ENCODE data around the gene CEP78.

CEP78 gene

DNA sequence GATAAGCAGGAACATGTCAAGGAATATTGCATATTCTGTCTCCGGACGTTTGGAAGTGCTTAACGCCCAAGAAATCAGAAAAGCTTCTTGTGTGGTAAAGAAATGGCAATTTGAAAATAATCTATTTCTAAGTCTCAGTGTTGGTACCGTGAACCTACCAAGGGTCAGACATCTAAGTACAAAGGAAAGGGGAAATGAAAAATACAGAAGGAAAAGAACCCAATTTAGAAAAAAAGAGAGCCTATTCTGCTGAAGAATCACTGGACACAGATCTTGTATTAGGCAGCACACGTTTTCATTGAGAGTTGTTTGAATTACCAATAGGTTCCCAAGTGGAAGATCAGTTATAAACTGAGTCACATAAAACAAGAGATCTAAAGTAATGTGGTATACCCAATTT is 46.9 kb upstream of the CEP78 start:
- no peak overlapping the region for H3K14ac ChIP-seq (ENCODE audit: low read length in 2 of 2)
- H3K23ac ChIP-seq (ENCODE audit: low read length in 2 of 2): no peak overlapping the region
- peaks cover 0 to 7% of the 10 kb centered on the region in 2 experiments for H3K27me3 ChIP-seq (ENCODE audit: control insufficient read depth in 1 of 2, insufficient read depth in 1 of 2, low read length in 2 of 2)
- H3K9ac ChIP-seq (ENCODE audit: low read length): no peak overlapping the region
- no peak overlapping the region for H3K27ac ChIP-seq (ENCODE audit: low read length, poor library complexity, severe bottlenecking)
- no peak overlapping the region for H2AFZ ChIP-seq (ENCODE audit: low read depth, low read length)
- no peak overlapping the region for H2BK15ac ChIP-seq (ENCODE audit: low read depth, poor library complexity, severe bottlenecking)
- no peak overlapping the region for H3K4ac ChIP-seq (ENCODE audit: low read depth in 1 of 2, low read length in 2 of 2)
- H2BK120ac ChIP-seq (ENCODE audit: low read depth, low read length): no peak overlapping the region
- H3K79me1 ChIP-seq (replicated peaks; ENCODE audit: low read length, poor library complexity, severe bottlenecking): no peaks in the 10 kb centered on the region
- no peak overlapping the region for H4K91ac ChIP-seq (ENCODE audit: low read length)
- H2BK5ac ChIP-seq (ENCODE audit: low read depth, low read length, poor library complexity, severe bottlenecking): no peak overlapping the region
- H3K4me1 ChIP-seq (ENCODE audit: control insufficient read depth, insufficient read depth, low read depth, low read length): no peaks in the 10 kb centered on the region
- no peak overlapping the region for H2AK5ac ChIP-seq (ENCODE audit: low read length, severe bottlenecking)
- DNase-seq: no peak
- H3K4me2 ChIP-seq (ENCODE audit: low read length, poor library complexity, severe bottlenecking): no peak overlapping the region
- no peak overlapping the region for H2BK12ac ChIP-seq (ENCODE audit: low read length in 2 of 2)
- WGBS: 92% methylated on average over 5 of the region's 5 CpGs
- H3K9me3 ChIP-seq (ENCODE audit: control insufficient read depth, low read length): no peaks in the 10 kb centered on the region
- H3K18ac ChIP-seq (ENCODE audit: low read depth in 1 of 2, low read length in 2 of 2): no peak overlapping the region
- no peak overlapping the region for H4K8ac ChIP-seq (ENCODE audit: low read length)
- H3K36me3 ChIP-seq (ENCODE audit: control insufficient read depth in 1 of 2, insufficient read depth in 2 of 2, low read depth in 1 of 2, low read length in 2 of 2): no peaks in the 10 kb centered on the region
- no peak overlapping the region for H3K4me3 ChIP-seq (ENCODE audit: insufficient read depth in 1 of 2, low read depth in 1 of 2, low read length in 2 of 2)

DNA sequence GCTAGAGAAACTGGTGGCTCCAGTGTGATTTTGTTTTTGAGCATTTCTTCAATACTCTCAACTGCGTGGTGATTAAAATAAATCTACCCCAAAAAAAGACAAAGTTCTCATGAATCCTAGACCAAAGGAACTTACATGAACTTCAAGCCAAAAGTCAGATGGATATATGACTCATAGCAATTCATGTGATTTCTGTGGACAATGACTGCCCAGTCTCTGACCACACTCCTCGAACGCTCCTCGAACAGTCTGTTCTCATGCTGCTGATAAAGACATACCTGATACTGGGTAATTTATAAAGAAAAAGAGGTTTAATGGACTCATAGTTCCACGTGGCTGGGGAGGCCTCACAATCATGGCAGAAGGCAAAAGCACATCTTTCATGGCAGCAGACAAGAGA is 46.4 kb upstream of the CEP78 start:
- Histone ChIP-seq H3K79me1 (replicated peaks; ENCODE audit: low read length, poor library complexity, severe bottlenecking) (no peaks in the 10 kb centered on the region), H3K18ac (ENCODE audit: low read depth in 1 of 2, low read length in 2 of 2) (no peak overlapping the region), H2BK15ac (ENCODE audit: low read depth, poor library complexity, severe bottlenecking) (no peak overlapping the region), H2AK5ac (ENCODE audit: low read length, severe bottlenecking) (no peak overlapping the region), H3K23ac (ENCODE audit: low read length in 2 of 2) (no peak overlapping the region), H3K36me3 (ENCODE audit: control insufficient read depth in 1 of 2, insufficient read depth in 2 of 2, low read depth in 1 of 2, low read length in 2 of 2) (no peaks in the 10 kb centered on the region), H3K4ac (ENCODE audit: low read depth in 1 of 2, low read length in 2 of 2) (no peak overlapping the region), H3K4me3 (ENCODE audit: insufficient read depth in 1 of 2, low read depth in 1 of 2, low read length in 2 of 2) (no peak overlapping the region), H3K14ac (ENCODE audit: low read length in 2 of 2) (no peak overlapping the region), H3K4me2 (ENCODE audit: low read length, poor library complexity, severe bottlenecking) (no peak overlapping the region), H2BK5ac (ENCODE audit: low read depth, low read length, poor library complexity, severe bottlenecking) (no peak overlapping the region), H2BK12ac (ENCODE audit: low read length in 2 of 2) (no peak overlapping the region), H3K27ac (ENCODE audit: low read length, poor library complexity, severe bottlenecking) (no peak overlapping the region), H3K4me1 (ENCODE audit: control insufficient read depth, insufficient read depth, low read depth, low read length) (no peaks in the 10 kb centered on the region), H4K8ac (ENCODE audit: low read length) (no peak overlapping the region), H3K27me3 (ENCODE audit: control insufficient read depth in 1 of 2, insufficient read depth in 1 of 2, low read length in 2 of 2) (peaks cover 0 to 7% of the 10 kb centered on the region in 2 experiments), H2BK120ac (ENCODE audit: low read depth, low read length) (no peak overlapping the region), H3K9me3 (ENCODE audit: control insufficient read depth, low read length) (no peaks in the 10 kb centered on the region), H4K91ac (ENCODE audit: low read length) (no peak overlapping the region), H3K9ac (ENCODE audit: low read length) (no peak overlapping the region), H2AFZ (ENCODE audit: low read depth, low read length) (no peak overlapping the region)
- WGBS: 84% methylated on average over 5 of the region's 5 CpGs
- no peak for DNase-seq

DNA sequence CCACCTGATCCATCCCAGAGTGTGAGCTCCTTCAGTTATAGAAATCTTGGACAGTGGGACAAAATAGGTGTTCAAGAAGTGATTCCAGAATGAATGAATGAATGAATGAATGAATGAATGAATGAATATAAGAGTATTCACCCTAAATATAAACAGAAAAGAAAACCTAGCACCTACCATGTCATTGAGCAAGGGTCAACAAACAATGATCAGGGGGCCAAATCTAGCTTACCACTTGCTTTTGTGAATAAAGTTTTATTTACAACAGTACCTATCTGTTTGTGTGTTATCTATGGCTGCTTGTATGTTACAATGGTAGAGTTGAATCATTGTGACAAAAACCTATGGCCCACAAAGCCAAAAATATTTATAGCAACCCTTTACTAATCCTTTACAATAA is 43.9 kb upstream of the CEP78 start:
- no peak overlapping the region for H3K9ac ChIP-seq (ENCODE audit: low read length)
- no peak overlapping the region for H3K23ac ChIP-seq (ENCODE audit: low read length in 2 of 2)
- H2AFZ ChIP-seq (ENCODE audit: low read depth, low read length): no peak overlapping the region
- no peak overlapping the region for H2AK5ac ChIP-seq (ENCODE audit: low read length, severe bottlenecking)
- no peaks in the 10 kb centered on the region for H3K79me1 ChIP-seq (replicated peaks; ENCODE audit: low read length, poor library complexity, severe bottlenecking)
- no peak overlapping the region for H3K4me3 ChIP-seq (ENCODE audit: insufficient read depth in 1 of 2, low read depth in 1 of 2, low read length in 2 of 2)
- no peak overlapping the region for H2BK12ac ChIP-seq (ENCODE audit: low read length in 2 of 2)
- H2BK5ac ChIP-seq (ENCODE audit: low read depth, low read length, poor library complexity, severe bottlenecking): no peak overlapping the region
- no peak overlapping the region for H2BK15ac ChIP-seq (ENCODE audit: low read depth, poor library complexity, severe bottlenecking)
- no peak overlapping the region for H3K4me2 ChIP-seq (ENCODE audit: low read length, poor library complexity, severe bottlenecking)
- H2BK120ac ChIP-seq (ENCODE audit: low read depth, low read length): no peak overlapping the region
- no peak overlapping the region for H3K14ac ChIP-seq (ENCODE audit: low read length in 2 of 2)
- DNase-seq: no peak
- no peak overlapping the region for H4K8ac ChIP-seq (ENCODE audit: low read length)
- no peaks in the 10 kb centered on the region for H3K36me3 ChIP-seq (ENCODE audit: control insufficient read depth in 1 of 2, insufficient read depth in 2 of 2, low read depth in 1 of 2, low read length in 2 of 2)
- H4K91ac ChIP-seq (ENCODE audit: low read length): no peak overlapping the region
- no peak overlapping the region for H3K18ac ChIP-seq (ENCODE audit: low read depth in 1 of 2, low read length in 2 of 2)
- peaks cover 0 to 7% of the 10 kb centered on the region in 2 experiments for H3K27me3 ChIP-seq (ENCODE audit: control insufficient read depth in 1 of 2, insufficient read depth in 1 of 2, low read length in 2 of 2)
- no peak overlapping the region for H3K4ac ChIP-seq (ENCODE audit: low read depth in 1 of 2, low read length in 2 of 2)
- H3K4me1 ChIP-seq (ENCODE audit: control insufficient read depth, insufficient read depth, low read depth, low read length): no peaks in the 10 kb centered on the region
- H3K9me3 ChIP-seq (ENCODE audit: control insufficient read depth, low read length): no peaks in the 10 kb centered on the region
- H3K27ac ChIP-seq (ENCODE audit: low read length, poor library complexity, severe bottlenecking): no peak overlapping the region

DNA sequence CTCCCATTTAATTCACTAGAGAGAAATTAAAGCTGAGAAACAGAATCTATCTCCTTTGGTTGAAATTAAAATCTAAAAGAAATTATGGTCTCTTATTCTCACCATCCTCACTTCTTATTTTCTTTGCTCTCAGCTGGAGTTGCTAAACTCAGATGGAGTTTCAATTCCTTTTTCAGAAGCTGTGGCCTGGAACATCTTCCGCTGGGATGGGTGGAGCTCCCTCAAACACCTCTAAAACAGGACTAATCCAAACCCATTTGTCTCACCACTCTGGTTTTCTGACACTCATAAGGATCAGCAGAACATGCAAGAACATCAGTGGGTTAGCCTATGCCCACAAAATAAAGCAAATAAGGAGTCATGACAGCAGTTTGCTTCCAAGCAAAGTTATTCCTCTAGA is 39.6 kb upstream of the CEP78 start:
- Histone ChIP-seq H2AK5ac (ENCODE audit: low read length, severe bottlenecking) (no peak overlapping the region), H3K36me3 (ENCODE audit: control insufficient read depth in 1 of 2, insufficient read depth in 2 of 2, low read depth in 1 of 2, low read length in 2 of 2) (no peaks in the 10 kb centered on the region), H3K4me3 (ENCODE audit: insufficient read depth in 1 of 2, low read depth in 1 of 2, low read length in 2 of 2) (no peak overlapping the region), H2BK15ac (ENCODE audit: low read depth, poor library complexity, severe bottlenecking) (no peak overlapping the region), H4K8ac (ENCODE audit: low read length) (no peak overlapping the region), H3K27ac (ENCODE audit: low read length, poor library complexity, severe bottlenecking) (no peak overlapping the region), H2BK5ac (ENCODE audit: low read depth, low read length, poor library complexity, severe bottlenecking) (no peak overlapping the region), H3K27me3 (ENCODE audit: control insufficient read depth in 1 of 2, insufficient read depth in 1 of 2, low read length in 2 of 2) (peaks cover 0 to 7% of the 10 kb centered on the region in 2 experiments), H3K79me1 (replicated peaks; ENCODE audit: low read length, poor library complexity, severe bottlenecking) (no peaks in the 10 kb centered on the region), H3K4ac (ENCODE audit: low read depth in 1 of 2, low read length in 2 of 2) (no peak overlapping the region), H3K14ac (ENCODE audit: low read length in 2 of 2) (no peak overlapping the region), H3K9ac (ENCODE audit: low read length) (no peak overlapping the region), H4K91ac (ENCODE audit: low read length) (no peak overlapping the region), H3K4me1 (ENCODE audit: control insufficient read depth, insufficient read depth, low read depth, low read length) (peaks cover 2% of the 10 kb centered on the region), H3K9me3 (ENCODE audit: control insufficient read depth, low read length) (no peaks in the 10 kb centered on the region), H3K18ac (ENCODE audit: low read depth in 1 of 2, low read length in 2 of 2) (no peak overlapping the region), H2BK120ac (ENCODE audit: low read depth, low read length) (no peak overlapping the region), H2BK12ac (ENCODE audit: low read length in 2 of 2) (no peak overlapping the region), H2AFZ (ENCODE audit: low read depth, low read length) (no peak overlapping the region), H3K4me2 (ENCODE audit: low read length, poor library complexity, severe bottlenecking) (no peak overlapping the region), H3K23ac (ENCODE audit: low read length in 2 of 2) (no peak overlapping the region)
- 81% methylated on average over 1 of the region's 1 CpG for WGBS
- DNase-seq: no peak
